ENCODE measurements around the gene CIRBP.

CIRBP gene

GRCh38 chr19:1226227-1226518 lies 43.0 kb upstream of the CIRBP start:
- Histone ChIP-seq H3K4me1 (peaks cover 0 to 24% (median 13%) of the 10 kb centered on the region in 4 donors), H3K36me3 (peaks cover 43 to 76% (median 62%) of the 10 kb centered on the region in 3 donors), H3K4me3 (no peak overlapping the region), H3K9me3 (no peaks in the 10 kb centered on the region), H3K27me3 (no peaks in the 10 kb centered on the region), H3K27ac (no peak overlapping the region)
- TF ChIP-seq CTCF (IDR thresholded peaks at IDR 0.05) = no peak
- intact Hi-C loops (cut with DNase I; ENCODE audit: low total_unique reads) = no loop called here
- no peak for DNase-seq

- H3K4me3 ChIP-seq = no peak overlapping the region
- TF ChIP-seq CTCF (IDR thresholded peaks at IDR 0.05) = no peak
- H3K4me1 ChIP-seq = peaks cover 0 to 19% (median 8%) of the 10 kb centered on the region in 4 donors
- H3K9me3 ChIP-seq = no peaks in the 10 kb centered on the region
- H3K36me3 ChIP-seq = peaks cover 43 to 71% (median 57%) of the 10 kb centered on the region in 3 donors
- no peak overlapping the region for H3K27ac ChIP-seq
- no peak for DNase-seq
- H3K27me3 ChIP-seq = no peaks in the 10 kb centered on the region
- intact Hi-C loops (cut with DNase I; ENCODE audit: low total_unique reads) = no loop called here
Measured at GRCh38 chr19:1226522-1227303, 42.4 kb upstream of the CIRBP start.

GRCh38 chr19:1227304-1228054 lies 41.7 kb upstream of the CIRBP start:
- intact Hi-C loops (cut with DNase I; ENCODE audit: low total_unique reads) = no loop called here
- Histone ChIP-seq H3K4me3 (no peak overlapping the region), H3K27me3 (no peaks in the 10 kb centered on the region), H3K36me3 (peaks cover 37 to 63% (median 55%) of the 10 kb centered on the region in 3 donors), H3K27ac (no peak overlapping the region), H3K4me1 (peaks cover 0 to 14% (median 4%) of the 10 kb centered on the region in 4 donors), H3K9me3 (no peaks in the 10 kb centered on the region)
- no peak for TF ChIP-seq CTCF (IDR thresholded peaks at IDR 0.05)
- no peak for DNase-seq

GRCh38 chr19:1228161-1228957 lies 40.8 kb upstream of the CIRBP start:
- intact Hi-C loops (cut with DNase I; ENCODE audit: low total_unique reads) = no loop called here
- peaks cover 28 to 55% (median 46%) of the 10 kb centered on the region in 3 donors for H3K36me3 ChIP-seq

More at GRCh38 chr19:1228161-1228957, 40.8 kb upstream of the CIRBP start:
- Histone ChIP-seq H3K27ac (no peak overlapping the region), H3K27me3 (no peaks in the 10 kb centered on the region), H3K9me3 (no peaks in the 10 kb centered on the region), H3K4me1 (peaks cover 0 to 13% (median 4%) of the 10 kb centered on the region in 4 donors), H3K4me3 (no peak overlapping the region)
- no peak for DNase-seq
- TF ChIP-seq CTCF (IDR thresholded peaks at IDR 0.05) = no peak
